HG02642 (cell line): ENCODE results near the gene FREM1.

Source experiments
- ATAC-seq: cut with Tn5 transposase; IDR thresholded peaks from one replicate; pipeline ENCODE4 v1.9.1; 2021; ENCODE audit warnings: mild to moderate bottlenecking; ENCODE audit not compliant: unreplicated experiment, poor library complexity

Gene FREM1

DNA sequence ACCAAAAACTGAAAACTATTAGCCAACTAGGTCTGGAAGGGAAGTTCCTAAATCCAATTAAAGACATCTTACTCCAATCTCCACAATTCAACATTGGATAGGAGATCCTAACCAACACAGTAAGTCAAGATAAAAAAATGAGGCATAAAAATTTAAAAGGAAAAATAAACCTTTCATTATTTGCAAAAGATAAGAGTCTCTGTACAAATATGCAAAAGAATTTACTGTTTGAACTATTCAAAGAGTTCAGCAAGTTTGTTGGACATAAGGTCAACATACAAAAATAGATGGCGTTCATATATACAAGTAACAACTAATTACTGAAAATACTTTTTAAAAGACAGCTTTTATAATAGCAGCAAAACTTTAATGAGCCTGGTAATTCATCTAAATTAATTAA is 3.1 kb upstream of the FREM1 start:
- ATAC-seq: no peak

DNA sequence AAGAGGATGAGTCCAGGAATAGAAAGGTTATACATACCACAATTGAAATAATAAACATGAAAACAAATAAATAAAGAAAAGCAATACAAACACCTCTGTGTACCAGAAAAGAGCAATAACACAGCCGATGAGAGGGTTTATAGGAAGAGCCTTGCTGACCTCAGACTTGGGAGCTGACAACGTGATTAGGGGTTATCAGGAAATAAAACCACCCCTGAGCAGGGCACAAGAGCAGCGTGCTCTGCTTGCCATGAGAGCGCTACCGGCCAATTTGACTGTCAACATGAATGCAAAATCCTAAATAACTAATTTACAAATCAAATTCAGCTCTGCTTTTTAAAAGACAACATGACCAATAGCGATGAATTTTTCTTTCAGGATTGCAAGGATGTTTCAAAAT is 2.6 kb upstream of the FREM1 start:
- no peak for ATAC-seq

DNA sequence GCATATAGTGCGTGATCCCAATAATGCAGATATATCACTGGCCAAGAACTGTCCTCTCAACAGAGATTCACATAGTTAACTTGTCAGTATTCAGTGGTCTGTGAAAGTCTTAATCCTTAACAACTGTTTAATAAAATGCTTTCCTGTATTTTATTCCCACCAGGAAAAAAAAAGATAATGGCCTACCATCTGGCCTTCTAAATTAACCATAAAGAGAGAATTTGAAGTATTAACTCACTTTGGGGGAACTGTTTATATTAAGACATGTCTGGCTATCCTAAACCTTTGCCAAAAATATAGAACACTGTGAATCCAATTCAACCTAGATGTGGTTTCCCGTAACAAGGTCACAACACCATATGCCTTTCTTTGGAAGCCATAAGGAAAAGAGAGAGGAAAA is 818 bp upstream of the FREM1 start:
- no peak for ATAC-seq

DNA sequence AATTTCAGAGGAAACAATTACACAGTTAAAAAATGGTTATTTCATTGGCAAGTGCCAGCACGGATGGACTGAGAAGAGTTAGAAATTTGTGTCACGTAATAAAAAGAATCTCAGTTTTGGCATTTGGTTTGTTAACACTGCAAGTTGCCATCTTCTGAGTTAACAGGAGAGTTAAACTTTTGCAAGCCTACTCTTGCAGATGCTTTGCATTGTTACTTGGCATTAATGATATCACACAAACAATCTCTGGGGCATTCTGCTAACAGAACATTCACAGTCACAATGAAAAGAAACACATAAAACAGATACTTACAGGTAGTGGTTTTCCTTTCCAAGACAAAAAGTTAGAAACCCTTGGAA is 647 bp downstream of the FREM1 start:
- ATAC-seq: no peak

DNA sequence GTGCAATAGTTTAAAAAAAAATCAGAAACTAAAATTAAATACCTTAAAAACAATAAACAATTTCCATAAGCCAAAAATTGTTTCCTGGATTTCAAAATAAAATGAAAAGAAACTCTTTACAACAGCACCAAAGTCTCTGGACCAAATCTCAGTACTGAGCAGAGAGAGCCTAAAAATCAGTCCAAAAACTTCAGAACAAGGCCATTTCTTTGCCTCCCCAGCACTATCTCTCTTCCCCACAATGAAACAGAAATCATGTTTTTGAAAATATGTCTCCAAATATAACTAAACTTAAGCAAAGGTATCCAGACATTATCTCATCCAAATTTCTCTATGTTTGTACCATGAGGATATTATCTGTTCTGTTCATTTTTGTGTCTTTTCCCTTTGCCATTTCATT is 1.0 kb downstream of the FREM1 start:
- ATAC-seq: no peak

DNA sequence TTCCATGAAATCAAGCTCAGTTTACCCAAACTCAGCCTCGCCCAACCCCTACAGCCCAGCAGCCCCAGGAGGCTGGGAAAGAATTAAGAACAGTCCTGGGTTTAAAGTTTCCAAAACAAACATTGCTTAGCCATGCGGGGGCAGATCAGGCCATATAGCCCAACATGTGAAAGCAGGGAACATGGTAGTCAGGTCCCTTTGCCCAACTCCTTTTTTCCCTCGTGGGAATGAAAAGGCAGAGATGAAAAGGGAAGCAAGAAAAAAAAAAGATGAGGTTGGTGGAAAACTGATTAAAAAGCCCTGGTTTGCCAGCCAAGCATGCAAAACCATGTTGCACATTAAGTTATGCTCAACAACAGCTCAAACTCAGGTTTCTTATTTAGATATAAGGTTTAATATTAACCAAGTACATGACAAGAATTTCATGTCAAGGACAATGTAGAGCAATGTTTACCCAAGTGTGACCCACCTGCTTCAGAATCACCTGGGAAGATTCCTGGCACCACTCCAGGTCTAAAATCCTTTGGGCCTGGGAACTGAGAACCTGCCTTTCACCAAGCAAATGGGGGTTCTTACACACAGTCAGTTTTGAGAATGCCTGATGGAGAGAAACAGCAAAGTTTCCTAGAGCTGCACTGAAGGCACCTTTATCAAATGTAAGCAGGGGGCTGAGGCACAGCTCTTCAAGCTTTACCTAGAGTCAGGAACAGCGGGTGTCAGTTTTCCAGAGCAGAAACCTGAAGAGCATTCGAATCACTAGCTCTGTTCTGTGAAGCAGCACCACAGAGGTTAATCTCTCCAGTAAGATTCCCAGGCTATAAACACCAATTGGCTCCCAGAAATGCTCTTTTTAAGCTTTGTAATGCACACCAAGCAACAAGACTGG is 1.7 kb downstream of the FREM1 start:
- ATAC-seq: no peak

DNA sequence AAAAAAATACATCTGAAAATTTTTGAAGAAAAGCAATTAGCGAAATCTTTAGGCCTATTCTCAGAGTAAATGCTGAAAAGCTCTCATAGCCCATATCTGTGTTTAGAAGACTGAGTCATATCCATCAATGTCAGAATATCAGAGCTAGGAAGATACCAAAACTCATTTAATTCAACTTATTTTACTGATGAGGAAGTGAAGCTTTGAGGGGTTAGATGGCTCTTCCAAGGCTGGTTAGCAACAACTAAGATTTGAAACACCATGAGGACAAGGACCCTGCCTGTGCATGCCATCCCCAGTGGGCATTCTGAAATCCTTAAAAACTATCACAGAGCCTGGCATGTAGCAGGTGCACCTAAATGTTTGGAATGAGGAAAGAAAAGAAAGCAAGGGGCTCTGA is 2.5 kb downstream of the FREM1 start:
- ATAC-seq: no peak

DNA sequence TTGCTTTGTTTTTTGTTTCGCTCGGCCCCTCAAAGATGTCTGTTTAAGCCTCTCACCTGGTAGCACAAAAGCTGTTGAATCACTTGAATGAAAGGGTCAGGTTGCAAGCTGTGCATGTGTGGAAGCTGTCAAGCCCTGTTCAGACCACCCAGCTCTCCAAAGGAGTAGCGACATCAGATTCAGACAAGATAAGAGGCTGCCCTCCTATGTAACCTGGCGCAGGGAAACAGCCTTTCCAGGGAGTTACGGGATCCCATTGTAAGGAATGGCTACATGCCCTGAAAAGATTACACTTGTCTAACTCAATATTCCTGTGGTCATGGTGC is 2.9 kb downstream of the FREM1 start:
- no peak for ATAC-seq

DNA sequence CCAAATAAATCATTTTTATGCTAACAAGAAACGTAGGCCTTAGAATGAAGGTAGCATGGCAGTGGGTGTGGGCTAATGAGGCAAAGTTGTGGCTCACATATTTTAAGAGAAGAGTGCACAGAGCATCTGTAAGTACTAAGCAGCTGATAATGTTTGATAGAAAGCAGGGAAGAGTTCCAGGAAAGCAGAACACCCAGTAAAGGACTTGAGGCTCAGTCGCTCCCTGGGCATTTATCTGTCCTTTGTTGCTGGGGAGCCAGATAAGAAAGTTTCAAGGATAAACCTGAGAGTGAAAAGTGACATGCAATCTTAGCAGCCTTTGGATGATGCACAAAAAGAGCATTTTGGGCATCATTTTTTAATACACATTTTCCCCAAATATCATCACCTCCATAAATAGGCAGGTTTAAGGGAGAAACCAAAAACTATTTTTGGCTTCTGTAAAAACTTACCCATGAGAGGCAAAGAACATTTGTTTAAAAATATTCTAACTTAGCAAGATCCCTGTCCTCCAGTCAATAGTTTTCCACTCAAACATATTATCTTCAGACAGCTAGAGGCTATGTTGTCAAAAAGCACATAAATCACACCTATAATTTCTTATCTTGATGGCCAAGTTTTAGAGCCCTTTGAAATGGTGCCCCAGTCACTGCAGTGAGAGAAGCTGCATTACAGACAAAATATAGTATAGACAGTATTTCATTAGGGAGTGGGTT is 3.4 kb downstream of the FREM1 start:
- no peak for ATAC-seq

DNA sequence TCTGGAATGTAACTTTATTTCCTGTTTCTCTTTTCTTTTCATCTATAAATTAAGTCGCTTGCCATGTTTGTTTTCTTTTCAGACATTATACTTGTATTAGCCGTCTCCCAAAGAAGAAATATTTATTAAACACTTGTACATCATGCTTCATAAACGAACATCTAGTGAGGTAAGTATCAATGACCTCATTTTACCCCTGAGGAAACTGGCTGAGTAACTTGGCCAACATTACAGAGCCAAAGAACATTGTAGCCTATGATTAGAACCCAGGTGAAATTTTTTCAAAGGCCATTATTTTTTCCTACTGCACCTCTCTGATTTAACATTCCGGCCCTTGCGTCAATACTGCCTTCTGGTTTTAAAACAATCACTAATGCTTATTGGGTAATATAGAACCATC is 4.2 kb downstream of the FREM1 start:
- no peak for ATAC-seq

DNA sequence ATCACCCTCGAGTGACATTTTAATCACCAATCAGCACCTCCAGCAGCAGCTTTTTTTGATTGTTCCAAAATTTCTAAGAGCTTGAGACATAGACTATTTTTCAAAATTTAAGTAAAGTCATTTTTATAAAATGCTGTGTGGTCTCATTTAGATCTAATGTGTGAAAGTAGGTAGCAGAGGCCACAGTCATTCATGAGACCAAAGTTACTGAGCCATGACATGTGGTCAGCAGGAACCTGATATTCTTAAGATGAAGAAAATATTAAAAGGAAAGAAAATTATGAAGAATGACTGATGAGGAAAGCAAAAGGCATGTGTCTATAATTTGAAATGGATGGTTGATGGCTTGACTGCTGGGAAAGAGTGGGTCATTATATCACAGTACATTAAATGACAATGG is 7.2 kb downstream of the FREM1 start:
- no peak for ATAC-seq

DNA sequence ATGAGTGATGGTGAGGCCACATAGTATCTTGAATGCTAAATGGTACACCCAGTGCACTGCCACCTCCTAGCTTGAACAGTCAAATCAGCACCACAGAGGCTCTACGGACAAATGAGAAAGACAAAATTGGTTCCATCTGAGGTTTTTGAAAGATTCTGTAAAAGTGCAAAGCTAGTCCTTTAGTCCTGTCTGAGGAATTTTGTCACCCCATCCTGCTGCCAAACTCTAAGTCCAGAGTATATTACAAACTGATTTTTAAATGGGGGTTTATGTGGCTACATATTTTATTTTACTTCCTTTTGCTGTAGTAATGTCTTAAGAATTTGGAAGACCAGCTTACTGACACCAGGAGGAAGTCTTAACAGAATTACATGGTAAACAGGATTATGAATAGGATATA is 7.7 kb downstream of the FREM1 start:
- ATAC-seq: no peak

DNA sequence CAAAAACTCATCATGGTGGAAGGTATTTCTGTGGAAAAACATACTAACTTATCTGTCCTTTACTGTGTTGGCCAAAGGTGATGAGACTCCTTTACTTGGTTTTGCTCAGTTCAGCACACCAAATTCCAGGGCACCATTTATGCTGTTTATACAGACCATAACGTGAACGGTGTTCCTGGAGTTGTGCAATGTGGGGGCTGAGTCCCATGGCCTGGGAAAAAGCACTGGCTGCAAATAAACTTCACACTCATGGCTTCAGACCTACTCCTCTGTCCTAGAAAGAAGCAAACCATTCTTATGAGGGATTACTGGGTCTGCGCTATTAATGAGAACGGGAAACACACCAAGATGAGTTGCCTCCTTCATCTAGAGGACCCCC is 10.4 kb downstream of the FREM1 start:
- no peak for ATAC-seq

DNA sequence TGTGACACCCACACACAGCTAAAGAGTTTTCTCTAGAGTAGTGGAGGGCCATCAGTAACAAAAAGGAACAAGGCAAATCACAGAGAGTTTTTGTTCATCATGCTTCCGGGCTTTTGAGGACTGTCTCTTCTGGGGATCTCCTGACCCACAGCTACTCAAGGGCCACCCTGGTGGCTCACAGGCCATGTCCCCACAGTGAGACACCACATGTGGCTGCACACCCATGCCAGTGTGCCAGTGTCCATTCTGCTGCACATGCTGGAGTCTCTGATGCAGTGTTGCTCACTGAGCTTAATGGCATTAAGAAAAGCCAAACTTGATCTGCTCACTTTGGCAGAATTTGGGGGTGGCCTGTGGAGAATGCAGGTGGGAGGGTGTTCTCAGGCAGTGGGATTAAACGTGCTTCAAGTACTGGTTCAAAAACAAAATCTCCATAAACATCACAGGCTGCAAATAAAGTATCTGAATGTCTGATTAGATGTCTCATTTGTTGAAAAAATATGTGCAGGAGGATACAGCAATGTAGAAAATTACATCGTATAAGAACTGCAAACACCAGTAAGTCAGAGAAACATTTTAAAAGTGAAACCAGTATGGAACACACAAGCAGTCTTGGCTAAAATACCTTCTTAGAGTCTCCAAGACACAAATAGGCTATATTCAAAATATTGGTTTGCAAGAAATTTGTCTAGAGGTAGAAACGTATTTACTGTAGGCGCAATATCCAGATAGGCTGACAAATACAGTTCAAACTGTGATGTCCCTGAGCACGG is 11.0 kb downstream of the FREM1 start:
- ATAC-seq: no peak

DNA sequence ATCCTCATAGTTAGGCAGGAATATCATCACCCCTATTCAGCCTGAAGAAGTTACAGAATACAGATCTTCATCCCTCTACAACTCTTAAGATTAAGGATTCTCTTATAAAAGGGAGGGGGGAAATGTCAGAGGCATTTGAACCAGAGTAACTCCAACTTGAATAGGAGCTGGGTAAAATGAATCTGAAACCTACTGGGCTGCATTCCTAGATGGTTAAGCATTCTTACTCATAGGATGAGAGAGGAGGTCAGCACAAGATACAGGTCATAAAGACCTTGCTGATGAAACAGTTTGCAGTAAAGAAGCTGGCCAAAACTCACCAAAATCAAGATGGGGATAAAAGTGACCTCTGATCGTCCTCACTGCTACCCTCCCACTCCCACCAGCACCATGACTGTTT is 14.4 kb downstream of the FREM1 start:
- no peak for ATAC-seq

DNA sequence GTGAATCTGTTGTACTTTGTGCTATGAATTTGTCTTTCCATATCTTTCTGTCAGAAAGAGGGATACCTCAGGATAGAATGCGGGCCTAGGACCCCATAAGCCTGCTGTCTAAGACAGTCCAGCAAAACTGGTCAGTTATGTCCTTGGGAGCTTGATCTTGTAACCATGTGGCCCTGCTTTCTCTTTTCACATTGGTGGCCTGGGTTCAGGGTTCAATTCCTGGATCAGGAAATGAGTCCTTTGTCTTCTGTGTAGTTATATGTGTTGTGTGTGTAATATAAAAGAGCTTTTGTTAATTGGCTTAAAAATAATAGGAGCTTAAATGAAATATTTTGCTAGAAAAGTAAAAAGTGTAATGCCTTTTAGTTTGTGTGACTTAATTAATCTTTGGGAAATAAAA is 16.9 kb downstream of the FREM1 start:
- ATAC-seq: no peak

DNA sequence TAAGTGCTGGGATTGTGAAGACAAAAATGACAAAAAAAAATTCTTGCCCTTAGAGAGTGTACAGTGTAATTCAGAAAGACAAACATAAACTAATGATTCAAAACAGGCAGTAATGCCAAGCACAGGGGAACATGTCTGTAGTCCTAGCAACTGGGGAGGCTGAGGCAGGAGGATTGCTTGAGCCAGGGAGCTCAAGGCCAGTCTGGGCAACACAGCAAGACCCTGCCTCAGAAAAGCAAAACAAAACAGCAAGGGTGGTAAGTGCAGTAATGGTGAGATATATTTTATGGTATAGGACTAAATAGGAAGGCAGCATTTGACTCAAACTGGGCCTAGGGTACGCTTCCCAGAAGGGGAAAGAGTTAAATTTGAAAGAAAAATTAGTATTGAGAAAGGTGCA is 18.9 kb downstream of the FREM1 start:
- ATAC-seq: no peak

DNA sequence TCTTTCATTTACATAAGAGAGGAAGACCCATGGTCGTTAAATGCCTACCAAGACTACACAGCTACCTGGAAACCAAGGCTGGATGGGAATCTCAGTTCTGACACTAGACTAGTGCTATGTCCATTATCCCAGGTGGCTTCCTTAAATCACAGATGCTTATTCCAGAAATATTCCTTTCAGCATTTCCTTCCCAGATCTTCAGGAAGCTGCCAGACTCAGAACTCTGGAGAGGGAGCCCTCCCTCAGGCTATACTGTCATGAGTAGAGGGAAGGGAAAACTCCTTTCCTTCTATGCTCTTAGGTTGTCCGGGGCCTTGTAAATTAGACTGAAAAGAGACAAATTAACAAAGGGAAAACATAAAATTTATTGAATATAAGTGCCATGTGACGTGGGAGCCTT is 20.8 kb downstream of the FREM1 start:
- ATAC-seq: no peak

DNA sequence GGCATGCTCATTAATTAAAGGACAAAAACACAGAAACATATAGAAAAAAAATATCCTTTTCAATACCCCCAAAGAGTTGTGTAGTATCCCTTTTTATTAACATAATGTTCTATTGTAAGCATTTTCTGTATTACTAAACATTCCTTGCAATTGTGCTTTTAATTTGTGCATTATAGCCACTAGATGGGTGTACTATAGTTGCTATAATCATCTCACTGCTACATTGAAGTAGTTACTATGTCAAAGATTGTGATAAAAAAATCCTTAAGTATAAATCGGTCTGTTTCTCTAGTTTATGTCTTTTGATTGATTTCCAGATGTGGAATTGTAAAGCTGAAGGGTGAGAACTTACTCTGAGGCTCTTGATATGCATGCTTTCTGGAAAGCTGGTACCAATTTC is 21.4 kb downstream of the FREM1 start:
- no peak for ATAC-seq

DNA sequence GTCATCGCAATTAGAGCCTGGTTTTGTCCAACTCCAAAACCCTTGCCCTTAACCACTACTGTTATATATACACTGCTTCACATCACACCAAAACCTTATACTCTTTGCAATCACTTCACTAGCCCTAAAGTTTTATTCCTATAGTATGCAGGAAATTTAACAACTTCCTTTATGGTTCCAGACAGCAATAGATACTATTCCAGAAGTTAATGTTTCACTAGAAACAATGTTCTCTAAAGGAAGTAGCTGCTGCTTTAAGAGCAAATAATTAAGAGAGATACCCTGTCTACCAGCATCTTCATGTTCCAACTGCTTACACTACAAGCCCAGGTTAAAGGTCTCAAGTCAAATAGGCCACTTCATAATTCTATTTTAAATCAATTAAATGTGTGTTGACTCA is 22.0 kb downstream of the FREM1 start:
- ATAC-seq: no peak

DNA sequence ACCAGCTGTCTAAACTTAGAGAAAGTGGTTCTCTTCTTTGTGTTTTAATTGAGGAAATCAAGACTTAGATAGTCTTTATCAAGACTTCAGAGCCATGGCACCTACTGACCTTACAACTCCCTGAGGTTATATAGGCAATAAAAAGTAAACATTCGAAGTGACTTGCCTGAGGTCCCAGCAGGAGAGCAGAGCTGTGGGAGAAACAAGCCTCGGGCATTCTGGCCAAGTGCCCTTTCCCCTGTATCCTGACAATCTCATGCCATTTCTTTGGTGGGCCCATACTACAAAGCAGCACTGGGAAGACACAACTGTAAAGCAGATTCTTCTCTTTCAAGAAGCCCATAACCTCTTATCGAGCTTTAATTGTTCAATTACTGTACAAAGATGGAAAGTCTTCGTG is 23.1 kb downstream of the FREM1 start:
- ATAC-seq: no peak
